Fibroblast of villous mesenchyme (primary cell): ENCODE measurements around the gene USP19. TPM values are rescaled to one million over a fixed set of nuclear protein-coding genes. Genes with fewer than 3 reads are reported as not detected.

Experiments
- DNase-seq: peaks from one replicate; pipeline ENCODE4 v3.0.0-alpha.2; 2010; ENCODE audit warnings: low read depth
- H3K4me3 ChIP-seq: 2 replicates; pipeline ENCODE4 v1.5.1; 2011; ENCODE audit warnings: low read depth, mild to moderate bottlenecking, low read length
- CTCF ChIP-seq: IDR thresholded peaks from 2 replicates; pipeline ENCODE4 v1.5.1; 2012; ENCODE audit warnings: low read depth, mild to moderate bottlenecking, low read length; ENCODE audit not compliant: insufficient read depth
- total RNA-seq: library from RNA; depleted of rRNA; stranded (reverse); fragments of >200 nt; gene quantifications from 2 replicates; pipeline ENCODE4 v1.2.3, GENCODE V29; 2012

USP19 gene
- total RNA-seq, 1 donor: 36.3 TPM

GRCh38 chr3:49133226-49133951 lies 12.8 kb upstream of the USP19 start:
- H3K4me3 ChIP-seq: peak overlapping the region; percentile 63
- no peak for TF ChIP-seq CTCF
- peak; percentile 90 for DNase-seq

- H3K4me3 ChIP-seq: peak within 1 kb of the TSS; percentile 63
- peak; percentile 18 for TF ChIP-seq CTCF
- peak; percentile 86 for DNase-seq
These were observed 12.0 kb upstream of the USP19 start, which contains the start of gene LAMB2 for GRCh38 chr3:49132437-49133225. Gene LAMB2 (minus strand): TSS chr3:49133050. CDS start chr3:49132867, 183 bp downstream.

GRCh38 chr3:49132073-49132436 lies 11.4 kb upstream of the USP19 start:
- DNase-seq: no peak
- peak overlapping the region; percentile 63 for H3K4me3 ChIP-seq
- no peak for TF ChIP-seq CTCF

- no peak for TF ChIP-seq CTCF
- DNase-seq: no peak
- peak overlapping the region; percentile 63 for H3K4me3 ChIP-seq
These were observed 11.0 kb upstream of the USP19 start for GRCh38 chr3:49131576-49131975.

- no peak for DNase-seq
- H3K4me3 ChIP-seq: no peak overlapping the region
- TF ChIP-seq CTCF: no peak
These were observed 10.4 kb upstream of the USP19 start for GRCh38 chr3:49131040-49131439.

GRCh38 chr3:49124991-49125670 lies 4.5 kb upstream of the USP19 start:
- TF ChIP-seq CTCF: no peak
- no peak for DNase-seq
- H3K4me3 ChIP-seq: no peak overlapping the region
